HFFc6 (cell line): ENCODE measurements around the gene ASB6. TPM values are rescaled to one million over a fixed set of nuclear protein-coding genes. Genes with fewer than 3 reads are reported as not detected.

Experiments used
- DNase-seq: peaks from one replicate; pipeline ENCODE4 v3.0.0-alpha.2; 2018
- H3K27ac Mint-ChIP-seq: 2 replicates; pipeline ENCODE4 v1.8.0; 2020; ENCODE audit warnings: mild to moderate bottlenecking, mixed read lengths
- H3K27me3 Mint-ChIP-seq: 2 replicates; pipeline ENCODE4 v1.8.0; 2021; ENCODE audit warnings: mild to moderate bottlenecking, moderate library complexity, mixed read lengths; ENCODE audit not compliant: insufficient read depth
- H3K36me3 Mint-ChIP-seq: 2 replicates; pipeline ENCODE4 v1.8.0; 2021; ENCODE audit warnings: low read depth, mixed read lengths
- H3K4me1 Mint-ChIP-seq: 2 replicates; pipeline ENCODE4 v1.8.0; 2020; ENCODE audit warnings: low read depth, mixed read lengths
- H3K4me3 Mint-ChIP-seq: 2 replicates; pipeline ENCODE4 v1.8.0; 2020; ENCODE audit warnings: mild to moderate bottlenecking, moderate library complexity, mixed read lengths
- H3K9me3 Mint-ChIP-seq: 2 replicates; pipeline ENCODE4 v1.8.0; 2020; ENCODE audit warnings: mild to moderate bottlenecking, mixed read lengths
- CTCF ChIP-seq: fragments of 200-600 bp; sonication (generic); IDR thresholded peaks from 2 replicates; pipeline ENCODE4 v1.5.0; 2021; ENCODE audit warnings: antibody characterized with exemption, mild to moderate bottlenecking
- total RNA-seq, 6 experiments: library from RNA; stranded (reverse); fragmentation: NEBNext Ultra II Directional; extraction: Animal tissue kit (Norgen Biotek cat#: 25700); gene quantifications; 2 replicates in 1 of 6; 3 replicates in 5 of 6; pipeline ENCODE4 v1.2.3, GENCODE V29; 2021

The ASB6 gene
- total RNA-seq, 6 experiments from 2014 or later, result 28.9 to 33.1 (median 30.6) TPM

- peaks cover 19% of the 10 kb centered on the region for H3K4me1 Mint-ChIP-seq
Observed at GRCh38 chr9:129655154-129655553, 13.2 kb upstream of the ASB6 start.

DNA sequence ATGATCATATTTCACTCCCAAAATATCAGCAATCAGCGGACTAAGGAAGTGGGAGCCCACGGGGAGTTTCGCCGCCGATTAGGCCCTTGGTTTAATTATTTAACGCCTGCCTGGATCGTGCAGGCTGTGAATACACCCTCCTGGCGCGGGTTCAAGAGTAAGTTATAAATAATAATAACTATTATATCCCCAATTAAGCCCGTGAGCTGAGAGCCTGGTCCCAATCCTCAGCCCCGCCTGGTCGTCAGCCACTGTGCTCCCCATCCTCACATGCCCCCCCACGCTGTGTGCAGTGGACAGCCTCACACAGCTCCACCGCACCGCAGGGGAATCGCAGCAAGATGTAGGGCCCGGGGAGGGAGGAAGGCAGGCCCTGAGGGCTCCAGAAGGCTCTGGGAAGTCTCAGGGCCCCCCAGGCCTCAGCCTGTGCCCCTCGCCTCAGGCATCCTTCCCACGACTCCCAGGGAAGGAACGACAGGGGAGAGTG is 12.6 kb upstream of the ASB6 start:
- H3K27ac Mint-ChIP-seq, result no peak overlapping the region
- no peaks in the 10 kb centered on the region for H3K9me3 Mint-ChIP-seq
- no peak overlapping the region for H3K4me3 Mint-ChIP-seq
- TF ChIP-seq CTCF, result no peak
- H3K36me3 Mint-ChIP-seq, result no peaks in the 10 kb centered on the region
- peaks cover 2% of the 10 kb centered on the region; the same call in 1 of the 2 replicates for H3K27me3 Mint-ChIP-seq
- peaks cover 22% of the 10 kb centered on the region for H3K4me1 Mint-ChIP-seq
- no peak for DNase-seq

More at GRCh38 chr9:129655154-129655553, 13.2 kb upstream of the ASB6 start:
- no peak for TF ChIP-seq CTCF
- H3K9me3 Mint-ChIP-seq, result no peaks in the 10 kb centered on the region
- DNase-seq, result no peak
- no peaks in the 10 kb centered on the region for H3K36me3 Mint-ChIP-seq
- H3K4me3 Mint-ChIP-seq, result no peak overlapping the region
- peaks cover 4% of the 10 kb centered on the region; the same call in 1 of the 2 replicates for H3K27me3 Mint-ChIP-seq
- H3K27ac Mint-ChIP-seq, result no peak overlapping the region

- Mint-ChIP-seq H3K27ac (no peak overlapping the region), H3K4me3 (no peak overlapping the region), H3K27me3 (peaks cover 2% of the 10 kb centered on the region; the same call in 1 of the 2 replicates), H3K4me1 (peaks cover 22% of the 10 kb centered on the region), H3K9me3 (no peaks in the 10 kb centered on the region), H3K36me3 (no peaks in the 10 kb centered on the region)
- no peak for DNase-seq
- no peak for TF ChIP-seq CTCF
Observed at GRCh38 chr9:129653823-129654553, 12.0 kb upstream of the ASB6 start.

GRCh38 chr9:129650680-129651235 is 8.8 kb upstream of the ASB6 start:
- no peak for DNase-seq
- peaks cover 2% of the 10 kb centered on the region; the same call in 1 of the 2 replicates for H3K27me3 Mint-ChIP-seq
- H3K4me3 Mint-ChIP-seq, result no peak overlapping the region
- H3K36me3 Mint-ChIP-seq, result peaks cover 4% of the 10 kb centered on the region; the same call in 1 of the 2 replicates
- no peak overlapping the region for H3K27ac Mint-ChIP-seq
- TF ChIP-seq CTCF, result no peak
- peaks cover 8% of the 10 kb centered on the region for H3K4me1 Mint-ChIP-seq
- H3K9me3 Mint-ChIP-seq, result no peaks in the 10 kb centered on the region

DNA sequence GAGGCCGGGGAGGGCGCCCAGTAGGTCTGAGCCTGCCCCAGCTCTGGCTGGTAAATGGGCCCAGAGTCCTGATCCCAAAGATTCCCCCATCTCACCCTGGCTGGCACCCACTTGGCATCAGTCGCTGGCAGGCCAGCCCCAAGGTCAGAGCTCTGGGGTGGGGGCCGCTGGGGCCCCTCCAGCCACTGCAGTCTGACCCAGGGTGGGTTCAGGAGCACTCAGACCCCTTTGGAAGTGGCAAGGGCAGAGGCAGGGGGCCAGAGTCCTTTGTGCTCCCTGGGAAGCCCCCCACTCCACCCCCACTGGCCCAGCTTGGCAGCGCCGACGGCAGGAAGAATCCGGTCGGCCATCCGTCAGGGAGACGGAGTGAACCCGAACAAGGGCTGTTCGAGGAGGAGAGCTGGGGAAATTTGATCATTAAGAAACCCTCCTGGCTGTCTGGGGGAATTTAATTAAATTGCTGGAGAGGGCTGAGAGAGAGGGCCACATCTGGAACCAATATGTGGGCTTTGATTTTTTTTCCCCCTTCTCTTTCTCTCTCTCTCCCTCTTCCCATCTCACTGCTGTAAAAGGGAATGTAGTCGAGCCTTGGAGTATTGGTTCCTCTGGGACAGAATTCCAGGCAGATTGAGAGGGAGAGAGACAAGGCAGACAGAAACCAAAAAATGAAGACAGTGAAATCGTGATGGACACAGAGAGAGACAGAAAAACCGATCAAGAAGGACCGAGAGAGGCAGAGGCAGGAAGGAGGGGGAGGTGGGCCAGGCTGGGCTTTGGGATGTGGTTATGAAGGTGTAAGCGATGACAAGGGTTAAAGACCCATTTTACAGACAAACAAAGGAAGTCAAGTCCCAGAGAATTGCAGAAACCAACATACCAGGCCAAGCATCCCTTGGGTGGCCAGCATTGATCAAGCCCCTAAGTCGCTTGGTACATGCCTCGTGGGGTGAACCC is 8.1 kb upstream of the ASB6 start:
- no peaks in the 10 kb centered on the region for H3K9me3 Mint-ChIP-seq
- no peak for DNase-seq
- TF ChIP-seq CTCF, result no peak
- H3K4me3 Mint-ChIP-seq, result no peak overlapping the region
- H3K27me3 Mint-ChIP-seq, result peaks cover 2% of the 10 kb centered on the region; the same call in 1 of the 2 replicates
- H3K4me1 Mint-ChIP-seq, result peaks cover 6% of the 10 kb centered on the region
- H3K36me3 Mint-ChIP-seq, result peaks cover 4% of the 10 kb centered on the region; the same call in 1 of the 2 replicates
- H3K27ac Mint-ChIP-seq, result no peak overlapping the region
